Stimulated activated CD8-positive, alpha-beta memory T cell treated with anti-CD3 and anti-CD28 coated beads, Interleukin-12 subunit alpha, Interleukin-12 subunit beta, amount 100 ng/mL, for 24 hours (primary cell): Measurements from ENCODE around the gene SSH3.

ENCODE experiments used
- DNase-seq: peaks from one replicate; pipeline ENCODE4 v3.0.0-alpha.2; 2020; ENCODE audit errors: extremely low read depth

Gene SSH3

GRCh38 chr11:67349036-67349435, 45.7 kb downstream of the SSH3 start:
- no peak for DNase-seq

- no peak for DNase-seq
Measured at GRCh38 chr11:67349457-67349856, 46.1 kb downstream of the SSH3 start.

- no peak for DNase-seq
Measured at GRCh38 chr11:67349928-67350465, 46.7 kb downstream of the SSH3 start.

GRCh38 chr11:67351275-67352005, 48.1 kb downstream of the SSH3 start:
- no peak for DNase-seq

- DNase-seq: no peak
Measured at GRCh38 chr11:67352546-67353316, 49.4 kb downstream of the SSH3 start.

GRCh38 chr11:67353317-67354074, 50.2 kb downstream of the SSH3 start, which contains the start of gene POLD4:
POLD4 (minus strand) TSS chr11:67353546; CDS start chr11:67353399, 147 bp downstream.
- DNase-seq: peak; percentile 92

GRCh38 chr11:67354075-67355022, 51.0 kb downstream of the SSH3 start:
- DNase-seq: no peak

- DNase-seq: no peak
Measured at GRCh38 chr11:67355023-67355793, 51.9 kb downstream of the SSH3 start.

- DNase-seq: no peak
Measured at GRCh38 chr11:67355794-67356386, 52.6 kb downstream of the SSH3 start.

GRCh38 chr11:67356387-67356863, 53.1 kb downstream of the SSH3 start:
- no peak for DNase-seq

GRCh38 chr11:67356864-67357561, 53.7 kb downstream of the SSH3 start:
- no peak for DNase-seq

- no peak for DNase-seq
Measured at GRCh38 chr11:67357831-67358670, 54.7 kb downstream of the SSH3 start.
